ENCODE results near the gene FRK.

DNA sequence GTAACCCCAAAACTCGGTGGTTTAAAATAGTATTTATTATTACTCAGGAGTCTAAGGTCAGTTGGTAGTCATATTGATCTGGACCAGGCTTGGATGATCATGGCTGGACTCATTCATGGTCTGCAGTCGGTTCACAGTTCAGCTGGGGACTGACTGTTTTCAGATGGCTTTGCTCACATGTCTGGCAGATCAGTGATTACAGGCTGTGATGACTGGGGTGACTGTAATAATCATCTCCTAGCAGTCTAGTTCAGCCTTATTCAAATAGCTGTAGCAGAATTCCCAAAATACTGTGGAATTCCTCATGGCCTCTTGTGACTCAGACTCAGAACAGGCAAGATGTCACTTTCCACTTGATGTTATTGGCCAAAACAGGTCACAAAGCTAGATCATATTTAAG, 23.6 kb upstream of the FRK start:
- TF ChIP-seq, protein P1, sequence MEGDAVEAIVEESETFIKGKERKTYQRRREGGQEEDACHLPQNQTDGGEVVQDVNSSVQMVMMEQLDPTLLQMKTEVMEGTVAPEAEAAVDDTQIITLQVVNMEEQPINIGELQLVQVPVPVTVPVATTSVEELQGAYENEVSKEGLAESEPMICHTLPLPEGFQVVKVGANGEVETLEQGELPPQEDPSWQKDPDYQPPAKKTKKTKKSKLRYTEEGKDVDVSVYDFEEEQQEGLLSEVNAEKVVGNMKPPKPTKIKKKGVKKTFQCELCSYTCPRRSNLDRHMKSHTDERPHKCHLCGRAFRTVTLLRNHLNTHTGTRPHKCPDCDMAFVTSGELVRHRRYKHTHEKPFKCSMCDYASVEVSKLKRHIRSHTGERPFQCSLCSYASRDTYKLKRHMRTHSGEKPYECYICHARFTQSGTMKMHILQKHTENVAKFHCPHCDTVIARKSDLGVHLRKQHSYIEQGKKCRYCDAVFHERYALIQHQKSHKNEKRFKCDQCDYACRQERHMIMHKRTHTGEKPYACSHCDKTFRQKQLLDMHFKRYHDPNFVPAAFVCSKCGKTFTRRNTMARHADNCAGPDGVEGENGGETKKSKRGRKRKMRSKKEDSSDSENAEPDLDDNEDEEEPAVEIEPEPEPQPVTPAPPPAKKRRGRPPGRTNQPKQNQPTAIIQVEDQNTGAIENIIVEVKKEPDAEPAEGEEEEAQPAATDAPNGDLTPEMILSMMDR (IDR thresholded peaks at IDR 0.05): no peak
- TF ChIP-seq POLR2A (IDR thresholded peaks at IDR 0.05): no peak

Measured in lower leg skin (tissue), 3 donors.